Germinal center (tissue), 1 donor: ENCODE results near the gene TNKS1BP1.
"Not testable (repeated sequence)": the region's sequence is repeated elsewhere in the genome, so short reads cannot be mapped to it uniquely, and the experiment has no call there.

ENCODE experiments used
- DNase-seq: peaks from one replicate; pipeline ENCODE4 v3.0.0; 2012; ENCODE audit warnings: mixed read lengths, low spot score

TNKS1BP1 gene

GRCh38 chr11:57290288-57290687 is 34.5 kb downstream of the TNKS1BP1 start:
- no peak for DNase-seq

GRCh38 chr11:57288771-57289579 is 35.8 kb downstream of the TNKS1BP1 start:
- no peak for DNase-seq

GRCh38 chr11:57287884-57288283 is 36.9 kb downstream of the TNKS1BP1 start:
- no peak for DNase-seq

GRCh38 chr11:57283231-57283990 is 41.3 kb downstream of the TNKS1BP1 start:
- DNase-seq: no peak

GRCh38 chr11:57281546-57281945 is 43.2 kb downstream of the TNKS1BP1 start:
- not testable (repeated sequence) for DNase-seq

- DNase-seq: no peak
Observed at GRCh38 chr11:57279116-57279515, 45.6 kb downstream of the TNKS1BP1 start.

GRCh38 chr11:57278721-57279095 is 46.0 kb downstream of the TNKS1BP1 start:
- no peak for DNase-seq

GRCh38 chr11:57277845-57278720 is 46.7 kb downstream of the TNKS1BP1 start:
- peak; percentile 51 for DNase-seq

GRCh38 chr11:57276971-57277675 is 47.6 kb downstream of the TNKS1BP1 start:
- no peak for DNase-seq

- DNase-seq: no peak
Observed at GRCh38 chr11:57276169-57276970, 48.4 kb downstream of the TNKS1BP1 start.

GRCh38 chr11:57275582-57275981 is 49.2 kb downstream of the TNKS1BP1 start:
- no peak for DNase-seq

- no peak for DNase-seq
Observed at GRCh38 chr11:57274904-57275498, 49.8 kb downstream of the TNKS1BP1 start.

GRCh38 chr11:57273448-57274058 is 51.2 kb downstream of the TNKS1BP1 start:
- no peak for DNase-seq

GRCh38 chr11:57269571-57270021 is 55.2 kb downstream of the TNKS1BP1 start:
- DNase-seq: no peak

GRCh38 chr11:57266157-57266556 is 58.6 kb downstream of the TNKS1BP1 start:
- no peak for DNase-seq

GRCh38 chr11:57263351-57263750 is 61.4 kb downstream of the TNKS1BP1 start:
- no peak for DNase-seq

GRCh38 chr11:57262157-57262556 is 62.6 kb downstream of the TNKS1BP1 start:
- DNase-seq: no peak

GRCh38 chr11:57260937-57261783 is 63.6 kb downstream of the TNKS1BP1 start:
- no peak for DNase-seq

GRCh38 chr11:57256119-57256518 is 68.6 kb downstream of the TNKS1BP1 start:
- no peak for DNase-seq
